Retinal pigment epithelial cell (primary cell): ENCODE measurements around the gene CLEC16A.
A peak's percentile ranks its signal among the peaks of the same experiment; 100 is the strongest.

Experiments used
- DNase-seq: peaks from one replicate; pipeline ENCODE4 v3.0.0-alpha.2; 2010; ENCODE audit warnings: low read depth
- H3K4me3 ChIP-seq: 2 replicates; pipeline ENCODE4 v1.5.1; 2011; ENCODE audit warnings: mild to moderate bottlenecking, low read length, control low read depth, moderate library complexity
- TF ChIP-seq, protein P1 (sequence below): conservative IDR thresholded peaks from 2 replicates; pipeline ENCODE4 v1.5.1; 2011; ENCODE audit warnings: low read depth, low read length, control low read depth, inconsistent platforms

Gene CLEC16A

DNA sequence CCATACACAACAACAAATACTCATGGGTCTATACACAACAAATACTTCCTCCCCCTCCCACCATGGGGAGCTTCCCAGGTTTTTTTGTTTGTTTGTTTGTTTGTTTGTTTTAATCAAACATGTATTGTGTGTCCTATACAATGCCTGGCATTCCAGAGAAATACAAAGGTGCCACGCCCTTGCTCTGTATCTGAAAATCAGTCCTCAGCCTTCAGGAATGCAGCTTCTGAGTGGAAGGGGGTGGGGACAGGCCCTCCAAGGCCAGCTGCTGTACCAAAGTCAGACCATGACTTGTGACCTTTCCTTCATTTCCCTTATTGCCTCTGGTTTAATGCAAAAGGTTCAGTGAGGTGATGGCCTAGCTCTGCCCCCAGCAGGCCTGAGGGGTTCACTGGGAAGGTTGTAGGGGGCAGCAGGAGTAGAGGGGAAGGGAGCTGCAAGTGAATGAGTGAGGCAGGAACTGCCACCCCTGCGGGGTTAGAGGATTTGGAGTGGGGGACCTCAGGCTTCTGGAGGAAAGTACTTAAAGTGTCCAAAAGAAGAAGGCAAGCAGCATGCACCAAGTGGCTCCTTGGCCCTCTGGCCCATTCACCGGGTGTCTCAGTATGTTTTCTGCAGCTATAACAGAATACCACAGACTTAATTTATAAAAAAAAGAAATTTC lies 105.2 kb downstream of the CLEC16A start:
- no peak overlapping the region for H3K4me3 ChIP-seq
- peak; percentile 8 for DNase-seq
- TF ChIP-seq, protein P1, sequence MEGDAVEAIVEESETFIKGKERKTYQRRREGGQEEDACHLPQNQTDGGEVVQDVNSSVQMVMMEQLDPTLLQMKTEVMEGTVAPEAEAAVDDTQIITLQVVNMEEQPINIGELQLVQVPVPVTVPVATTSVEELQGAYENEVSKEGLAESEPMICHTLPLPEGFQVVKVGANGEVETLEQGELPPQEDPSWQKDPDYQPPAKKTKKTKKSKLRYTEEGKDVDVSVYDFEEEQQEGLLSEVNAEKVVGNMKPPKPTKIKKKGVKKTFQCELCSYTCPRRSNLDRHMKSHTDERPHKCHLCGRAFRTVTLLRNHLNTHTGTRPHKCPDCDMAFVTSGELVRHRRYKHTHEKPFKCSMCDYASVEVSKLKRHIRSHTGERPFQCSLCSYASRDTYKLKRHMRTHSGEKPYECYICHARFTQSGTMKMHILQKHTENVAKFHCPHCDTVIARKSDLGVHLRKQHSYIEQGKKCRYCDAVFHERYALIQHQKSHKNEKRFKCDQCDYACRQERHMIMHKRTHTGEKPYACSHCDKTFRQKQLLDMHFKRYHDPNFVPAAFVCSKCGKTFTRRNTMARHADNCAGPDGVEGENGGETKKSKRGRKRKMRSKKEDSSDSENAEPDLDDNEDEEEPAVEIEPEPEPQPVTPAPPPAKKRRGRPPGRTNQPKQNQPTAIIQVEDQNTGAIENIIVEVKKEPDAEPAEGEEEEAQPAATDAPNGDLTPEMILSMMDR: no peak

DNA sequence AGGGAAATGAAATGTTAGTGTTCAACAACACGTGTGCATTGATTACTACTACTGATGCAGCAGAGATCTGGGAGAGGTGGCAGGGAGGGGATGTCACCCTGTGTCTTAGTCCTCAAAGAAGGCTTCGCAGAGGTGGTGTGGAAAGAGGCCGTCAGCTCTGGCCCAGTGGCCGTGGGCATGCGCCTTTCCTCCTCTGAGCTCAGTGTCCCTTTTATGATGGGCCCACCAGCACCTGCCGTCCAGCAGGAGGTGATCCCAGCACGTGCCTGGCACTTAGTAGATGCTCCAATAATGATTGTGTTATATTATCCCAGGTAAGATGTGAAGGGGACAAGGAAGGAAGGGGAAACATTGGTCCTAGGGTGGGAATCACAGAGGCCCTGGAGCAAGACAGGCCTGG lies 106.2 kb downstream of the CLEC16A start:
- TF ChIP-seq, protein P1: no peak
- no peak overlapping the region for H3K4me3 ChIP-seq
- DNase-seq: no peak

DNA sequence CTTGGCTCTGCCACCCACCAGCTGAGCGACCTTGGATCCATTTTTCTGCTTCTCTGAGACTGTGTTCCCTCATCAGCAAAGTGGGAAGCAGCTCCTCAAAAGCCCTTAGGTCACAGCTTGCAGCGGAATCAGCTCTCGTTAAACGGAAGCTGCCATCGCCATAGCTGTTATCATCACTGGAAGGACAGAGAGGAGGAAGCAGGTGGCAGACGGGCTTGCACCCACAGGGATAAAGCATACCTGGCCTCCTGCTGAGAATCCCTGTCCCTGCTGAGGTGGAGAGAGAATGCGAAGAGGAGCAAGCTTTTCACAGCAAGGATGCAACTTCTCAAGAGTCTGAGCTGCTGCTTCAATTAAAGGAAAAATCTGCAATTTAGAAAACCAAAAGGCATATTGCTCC lies 106.6 kb downstream of the CLEC16A start:
- DNase-seq: no peak
- no peak overlapping the region for H3K4me3 ChIP-seq
- TF ChIP-seq, protein P1: no peak

DNA sequence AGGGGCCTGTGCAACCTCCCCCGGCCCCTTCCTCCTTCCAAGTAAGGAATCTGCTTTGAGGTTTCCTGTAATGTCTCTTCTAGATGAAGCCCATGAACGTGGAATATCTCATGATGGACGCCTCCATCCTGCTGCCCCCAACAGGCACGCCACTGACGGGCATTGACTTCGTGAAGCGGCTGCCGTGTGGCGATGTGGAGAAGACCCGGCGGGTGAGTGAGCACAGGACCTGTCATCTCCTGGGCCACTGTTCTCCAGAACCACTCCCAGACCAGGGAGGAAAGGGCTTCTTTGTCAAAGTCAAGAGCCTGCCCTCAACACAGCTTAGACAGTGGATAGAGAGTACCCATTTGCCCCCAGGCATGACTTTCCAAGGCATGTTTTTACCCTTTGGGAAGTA lies 107.1 kb downstream of the CLEC16A start:
- no peak overlapping the region for H3K4me3 ChIP-seq
- TF ChIP-seq, protein P1: no peak
- no peak for DNase-seq

DNA sequence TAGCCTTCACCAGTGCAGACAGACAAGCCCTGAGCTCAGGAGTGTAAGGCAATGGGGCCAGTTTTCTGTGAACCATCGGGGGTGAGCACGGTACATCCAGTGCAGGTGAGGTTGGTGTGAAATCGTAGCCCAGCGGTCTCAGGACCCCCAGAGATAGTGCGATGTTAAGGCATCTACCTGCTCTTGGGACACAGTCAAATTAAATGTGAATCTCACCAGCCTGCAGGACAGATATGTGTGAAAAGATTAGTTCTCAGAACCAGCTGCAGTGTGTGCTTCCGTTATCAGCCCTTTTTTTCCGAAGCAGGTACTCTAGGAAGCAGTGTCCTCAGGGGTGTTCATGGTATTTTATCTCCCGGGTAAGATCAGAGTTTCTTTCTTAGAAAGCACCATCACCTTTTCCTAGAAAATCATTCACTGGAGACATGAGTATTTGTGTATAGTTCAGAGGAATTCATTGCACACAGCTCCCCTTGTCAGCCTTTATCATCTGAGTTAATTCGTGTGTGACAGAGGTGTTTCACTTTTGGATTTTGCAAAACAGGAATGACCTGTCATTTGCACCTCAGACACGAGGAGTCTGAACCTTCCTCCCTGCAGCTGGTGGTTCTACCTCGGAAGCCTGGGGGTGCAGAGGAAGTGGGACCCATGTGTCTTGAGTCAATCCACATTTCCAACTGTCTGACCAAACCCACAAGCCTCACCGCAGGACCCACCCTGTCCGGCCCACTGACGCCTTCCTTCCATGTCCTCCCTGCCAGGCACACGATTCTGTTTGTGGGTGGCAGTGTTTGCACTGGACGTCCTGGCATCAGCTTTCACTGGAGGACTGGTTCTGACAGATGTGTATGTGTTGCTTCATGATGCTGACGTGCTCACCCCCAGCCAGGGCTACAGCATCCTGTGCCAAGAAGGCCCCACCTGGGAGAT lies 107.8 kb downstream of the CLEC16A start:
- H3K4me3 ChIP-seq: no peak overlapping the region
- DNase-seq: no peak
- TF ChIP-seq, protein P1: no peak

DNA sequence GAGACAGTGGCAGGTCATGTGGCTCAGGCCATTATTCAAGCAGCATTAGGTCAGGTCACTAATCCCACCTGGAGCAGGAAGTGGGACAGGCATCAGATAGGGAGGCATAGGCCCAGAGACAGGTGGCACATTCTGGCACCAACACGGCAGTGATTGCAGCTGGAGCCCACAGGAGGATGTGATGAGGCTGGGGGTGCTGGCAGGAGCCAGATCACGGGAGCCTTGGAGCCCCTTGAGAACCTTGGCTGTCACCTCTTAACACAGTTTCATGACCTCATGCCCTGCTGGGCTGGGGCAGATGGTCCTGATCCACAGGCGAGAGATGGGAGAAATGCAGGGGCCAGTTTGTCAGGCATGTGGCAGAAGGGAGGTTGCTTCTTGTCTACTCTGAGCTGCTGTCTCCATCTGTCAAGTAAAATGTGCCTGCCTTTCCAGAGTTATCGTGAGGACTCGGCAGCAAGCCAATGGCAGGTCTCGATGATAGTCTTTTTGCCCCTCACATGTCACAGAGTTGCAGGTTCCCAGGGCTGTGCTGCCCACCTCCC lies 109.6 kb downstream of the CLEC16A start:
- no peak for DNase-seq
- no peak overlapping the region for H3K4me3 ChIP-seq
- TF ChIP-seq, protein P1: no peak
